Measurements from ENCODE around the gene GSTT2. TPM values are rescaled to one million over a fixed set of nuclear protein-coding genes. Genes with fewer than 3 reads are reported as not detected.

The GSTT2 gene
- total RNA-seq, 1 donor from 2014 or later, result 0.76 TPM

- Mint-ChIP-seq H3K27me3 (ENCODE audit: unreplicated experiment) (peaks cover 4% of the 10 kb centered on the region), H3K36me3 (ENCODE audit: unreplicated experiment) (peaks cover 4% of the 10 kb centered on the region), H3K9me3 (ENCODE audit: unreplicated experiment) (peaks cover 6% of the 10 kb centered on the region), H3K4me3 (ENCODE audit: unreplicated experiment) (no peak overlapping the region), H3K4me1 (ENCODE audit: low read depth, unreplicated experiment) (peaks cover 7% of the 10 kb centered on the region), H3K27ac (ENCODE audit: unreplicated experiment) (no peak overlapping the region)
- DNase-seq, result no peak
- TF ChIP-seq CTCF (IDR thresholded peaks at IDR 0.05; ENCODE audit: partially characterized antibody, unreplicated experiment), result no peak
Measured at GRCh38 chr22:24008381-24009226, 28.7 kb downstream of the GSTT2 start.

GRCh38 chr22:24009227-24010017 lies 29.5 kb downstream of the GSTT2 start:
- TF ChIP-seq CTCF (IDR thresholded peaks at IDR 0.05; ENCODE audit: partially characterized antibody, unreplicated experiment), result no peak
- DNase-seq, result no peak
- no peak overlapping the region for H3K27ac Mint-ChIP-seq (ENCODE audit: unreplicated experiment)
- H3K27me3 Mint-ChIP-seq (ENCODE audit: unreplicated experiment), result peaks cover 4% of the 10 kb centered on the region
- peak overlapping the region; percentile 21 for H3K4me3 Mint-ChIP-seq (ENCODE audit: unreplicated experiment)
- peaks cover 5% of the 10 kb centered on the region for H3K4me1 Mint-ChIP-seq (ENCODE audit: low read depth, unreplicated experiment)
- peaks cover 4% of the 10 kb centered on the region for H3K36me3 Mint-ChIP-seq (ENCODE audit: unreplicated experiment)
- peaks cover 6% of the 10 kb centered on the region for H3K9me3 Mint-ChIP-seq (ENCODE audit: unreplicated experiment)

GRCh38 chr22:24010018-24010391 lies 30.1 kb downstream of the GSTT2 start:
- TF ChIP-seq CTCF (IDR thresholded peaks at IDR 0.05; ENCODE audit: partially characterized antibody, unreplicated experiment), result no peak
- no peak for DNase-seq
- Mint-ChIP-seq H3K4me1 (ENCODE audit: low read depth, unreplicated experiment) (peaks cover 5% of the 10 kb centered on the region), H3K4me3 (ENCODE audit: unreplicated experiment) (peak overlapping the region; percentile 21), H3K36me3 (ENCODE audit: unreplicated experiment) (peaks cover 4% of the 10 kb centered on the region), H3K27ac (ENCODE audit: unreplicated experiment) (no peak overlapping the region), H3K9me3 (ENCODE audit: unreplicated experiment) (peaks cover 6% of the 10 kb centered on the region), H3K27me3 (ENCODE audit: unreplicated experiment) (peaks cover 4% of the 10 kb centered on the region)

GRCh38 chr22:24011735-24012068 lies 31.8 kb downstream of the GSTT2 start:
- Mint-ChIP-seq H3K4me3 (ENCODE audit: unreplicated experiment) (peak overlapping the region; percentile 93), H3K27me3 (ENCODE audit: unreplicated experiment) (peaks cover 4% of the 10 kb centered on the region), H3K36me3 (ENCODE audit: unreplicated experiment) (peaks cover 4% of the 10 kb centered on the region), H3K9me3 (ENCODE audit: unreplicated experiment) (peaks cover 6% of the 10 kb centered on the region), H3K4me1 (ENCODE audit: low read depth, unreplicated experiment) (peaks cover 4% of the 10 kb centered on the region), H3K27ac (ENCODE audit: unreplicated experiment) (peak overlapping the region; percentile 48)
- no peak for TF ChIP-seq CTCF (IDR thresholded peaks at IDR 0.05; ENCODE audit: partially characterized antibody, unreplicated experiment)
- DNase-seq, result no peak

- Mint-ChIP-seq H3K4me1 (ENCODE audit: low read depth, unreplicated experiment) (peaks cover 2% of the 10 kb centered on the region), H3K4me3 (ENCODE audit: unreplicated experiment) (no peak overlapping the region), H3K27ac (ENCODE audit: unreplicated experiment) (no peak overlapping the region), H3K36me3 (ENCODE audit: unreplicated experiment) (no peaks in the 10 kb centered on the region), H3K9me3 (ENCODE audit: unreplicated experiment) (no peaks in the 10 kb centered on the region), H3K27me3 (ENCODE audit: unreplicated experiment) (no peaks in the 10 kb centered on the region)
- TF ChIP-seq CTCF (IDR thresholded peaks at IDR 0.05; ENCODE audit: partially characterized antibody, unreplicated experiment), result no peak
- no peak for DNase-seq
Measured at GRCh38 chr22:24016156-24016555, 36.2 kb downstream of the GSTT2 start.
